GM21723 (cell line): Measurements from ENCODE around the gene HSDL1.
"Not testable (repeated sequence)": the region's sequence is repeated elsewhere in the genome, so short reads cannot be mapped to it uniquely, and the experiment has no call there.

ENCODE experiments used
- ATAC-seq: cut with Tn5 transposase; IDR thresholded peaks from one replicate; pipeline ENCODE4 v1.9.1; 2021; ENCODE audit warnings: mild to moderate bottlenecking, moderate library complexity; ENCODE audit not compliant: unreplicated experiment

The HSDL1 gene

GRCh38 chr16:84139628-84140258 lies 5.2 kb downstream of the HSDL1 start:
- ATAC-seq = no peak

DNA sequence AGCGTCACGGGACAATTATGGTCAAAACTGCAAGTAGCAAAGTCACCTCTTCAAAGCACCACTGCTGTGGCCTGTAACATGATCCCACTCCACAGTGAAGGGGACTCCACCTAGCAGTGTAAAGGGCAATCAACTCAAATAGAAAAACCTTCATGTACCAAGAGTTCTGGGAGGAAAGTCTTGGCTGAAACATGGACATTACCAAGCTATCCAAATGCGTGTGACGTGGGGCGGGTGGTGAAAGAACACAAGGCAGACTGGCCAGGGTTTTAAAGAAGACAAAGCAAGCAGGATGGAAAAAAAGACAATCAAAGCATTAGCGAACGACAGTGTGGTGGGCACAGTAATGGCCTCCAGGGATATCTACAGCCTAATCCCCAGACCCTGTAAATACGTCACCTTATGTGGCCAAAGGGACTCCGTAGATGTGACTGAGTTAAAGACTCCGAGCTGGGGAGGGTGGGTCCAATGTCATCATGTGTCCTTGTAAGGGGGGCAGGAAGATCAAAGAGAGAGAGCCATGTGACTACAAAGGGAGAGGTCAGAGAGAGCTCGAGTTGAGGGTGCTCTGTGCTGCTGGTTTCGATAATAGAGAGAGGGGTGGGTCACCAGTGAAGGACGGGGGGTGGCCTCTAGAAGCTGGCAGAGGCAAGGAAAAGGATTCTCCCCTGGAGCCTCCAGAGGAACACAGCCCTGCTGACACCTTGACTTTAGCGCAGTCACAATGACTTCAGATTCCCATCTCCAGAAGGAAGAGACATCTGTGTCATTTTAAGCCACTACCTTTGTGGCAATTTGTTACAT lies 6.0 kb downstream of the HSDL1 start:
- peak; percentile 75 for ATAC-seq

- no peak for ATAC-seq
Observed at GRCh38 chr16:84138500-84138823, 6.5 kb downstream of the HSDL1 start.

GRCh38 chr16:84137769-84138357 lies 7.1 kb downstream of the HSDL1 start:
- no peak for ATAC-seq

GRCh38 chr16:84137287-84137686 lies 7.7 kb downstream of the HSDL1 start:
- no peak for ATAC-seq

DNA sequence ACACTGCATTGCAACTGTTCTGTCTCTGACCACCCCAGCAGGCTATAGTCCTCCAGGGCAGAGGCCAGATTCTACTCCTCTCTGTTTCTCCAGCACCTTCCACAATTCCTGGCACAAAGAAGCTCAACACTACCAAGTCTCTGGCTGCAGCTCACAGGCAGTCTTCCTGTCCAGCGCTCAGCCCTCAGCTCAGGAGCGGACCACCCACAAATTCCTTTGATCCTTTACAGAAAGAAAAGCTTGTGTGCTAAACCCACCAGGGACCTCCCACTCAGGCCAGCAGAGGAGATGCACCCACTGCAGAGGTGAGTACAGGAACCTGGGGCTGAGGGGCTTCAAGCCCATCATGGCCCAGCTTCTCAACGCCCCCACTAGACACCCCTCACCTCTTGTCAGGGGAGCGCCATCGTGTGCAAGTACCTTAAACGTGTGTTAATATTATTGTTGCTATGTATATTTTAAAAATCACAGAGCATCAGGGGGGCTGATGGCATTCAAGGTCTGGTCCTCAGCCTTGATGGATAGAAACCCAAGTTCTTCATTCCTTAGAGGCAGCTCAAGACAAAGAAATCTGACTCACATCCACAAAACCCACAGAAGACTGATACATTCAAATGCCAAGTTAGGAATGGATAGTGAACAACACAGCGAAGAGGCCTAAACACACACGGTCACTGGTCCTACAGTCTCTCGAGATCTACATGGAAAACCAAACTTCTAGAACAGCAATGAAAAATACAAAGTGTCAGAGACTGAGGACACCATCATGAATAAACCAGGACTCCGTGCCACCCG lies 8.4 kb downstream of the HSDL1 start:
- no peak for ATAC-seq

DNA sequence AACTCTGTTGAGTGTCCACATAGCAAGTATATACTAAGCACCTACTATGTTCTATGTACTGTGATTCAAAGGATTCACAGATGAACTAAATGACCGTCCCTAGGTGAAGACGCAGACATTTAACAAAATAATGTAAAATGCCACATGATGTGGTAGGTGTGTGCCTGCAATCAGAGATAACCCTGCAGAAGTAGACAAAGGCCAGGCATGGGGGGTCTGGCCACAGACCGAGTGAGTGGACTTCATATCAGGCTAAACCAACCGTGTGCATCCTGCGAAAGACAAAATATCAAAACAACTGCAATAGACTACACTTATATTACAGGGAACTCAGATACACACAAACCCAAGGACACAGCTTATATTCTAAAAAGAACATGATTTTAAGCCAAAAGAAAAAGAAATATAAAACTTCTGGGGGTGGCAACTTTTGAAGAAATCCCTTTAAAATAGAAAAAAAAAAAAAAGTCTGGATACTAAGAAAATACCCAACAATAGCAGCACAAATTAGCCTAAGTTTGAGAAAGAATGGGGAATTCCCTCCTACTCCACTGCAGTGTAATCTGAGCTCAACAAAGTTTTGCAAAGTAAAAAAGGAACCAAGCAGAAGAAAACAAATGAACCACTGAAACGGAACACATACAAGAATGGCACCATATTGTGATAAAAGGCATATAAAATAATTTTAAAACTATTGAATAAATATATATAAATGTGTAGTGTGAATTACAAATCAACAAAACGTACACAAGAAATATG lies 12.3 kb downstream of the HSDL1 start:
- ATAC-seq = no peak

DNA sequence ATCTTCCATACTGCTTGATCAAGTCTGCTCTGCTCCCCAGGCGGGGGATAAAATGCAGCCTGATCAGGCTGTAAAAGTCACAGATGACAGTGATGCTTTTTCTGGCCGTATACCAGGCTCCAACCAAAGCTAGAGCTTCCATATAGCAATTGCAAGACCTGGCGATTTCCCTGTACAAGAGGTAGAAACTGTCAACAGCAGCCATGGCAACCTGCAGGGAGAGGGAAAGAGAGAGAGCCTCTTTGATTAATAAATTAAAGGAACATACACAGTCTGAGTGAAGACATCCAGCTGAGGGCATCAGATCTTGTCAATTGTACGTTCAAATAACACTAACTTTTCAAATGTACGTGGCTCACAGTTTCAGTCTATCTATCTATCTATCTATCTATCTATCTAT lies 13.9 kb downstream of the HSDL1 start:
- ATAC-seq = no peak

GRCh38 chr16:84124257-84125073 lies 20.5 kb downstream of the HSDL1 start:
- no peak for ATAC-seq

DNA sequence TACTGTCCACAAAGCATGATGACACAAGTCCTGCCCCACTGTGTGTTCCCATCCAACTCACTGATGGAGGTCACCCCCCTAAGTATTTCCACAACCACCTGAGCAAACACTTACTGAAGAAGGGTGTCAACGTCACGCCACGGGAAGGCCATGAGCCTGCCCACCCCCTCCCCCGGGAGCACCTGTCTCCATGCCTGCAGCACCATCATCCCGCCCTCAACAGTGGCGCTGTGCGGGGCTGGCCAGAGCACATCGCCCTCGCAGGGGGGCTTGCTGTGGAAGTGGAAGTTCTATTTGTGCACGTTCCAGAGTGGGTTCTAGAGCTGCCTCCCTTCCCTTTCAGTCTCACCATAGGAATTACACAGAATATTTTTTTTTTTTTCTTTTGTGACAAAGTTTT lies 24.0 kb downstream of the HSDL1 start:
- ATAC-seq = no peak

GRCh38 chr16:84120023-84120422 lies 25.0 kb downstream of the HSDL1 start:
- ATAC-seq = no peak

DNA sequence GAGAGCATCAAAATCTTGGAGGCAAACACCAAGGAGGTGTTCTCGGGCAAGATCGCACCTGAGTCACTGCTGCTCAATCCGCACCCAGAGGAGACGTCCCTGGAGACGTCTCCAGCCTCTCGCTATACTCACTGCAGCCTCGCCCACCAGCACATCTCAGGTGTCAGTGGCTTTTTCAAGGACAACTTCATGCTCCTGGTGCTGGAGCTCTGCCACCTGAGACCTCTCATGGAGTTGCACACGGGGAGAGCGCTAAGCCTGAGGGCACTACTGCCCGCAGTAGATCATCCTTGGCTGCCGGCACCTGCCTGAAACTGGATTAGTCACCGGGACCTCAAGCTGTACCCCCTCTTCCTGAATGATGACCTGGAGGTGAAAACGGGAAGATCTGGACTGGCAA lies 25.6 kb downstream of the HSDL1 start:
- ATAC-seq = no peak

GRCh38 chr16:84118315-84118714 lies 26.7 kb downstream of the HSDL1 start:
- not testable (repeated sequence) for ATAC-seq

DNA sequence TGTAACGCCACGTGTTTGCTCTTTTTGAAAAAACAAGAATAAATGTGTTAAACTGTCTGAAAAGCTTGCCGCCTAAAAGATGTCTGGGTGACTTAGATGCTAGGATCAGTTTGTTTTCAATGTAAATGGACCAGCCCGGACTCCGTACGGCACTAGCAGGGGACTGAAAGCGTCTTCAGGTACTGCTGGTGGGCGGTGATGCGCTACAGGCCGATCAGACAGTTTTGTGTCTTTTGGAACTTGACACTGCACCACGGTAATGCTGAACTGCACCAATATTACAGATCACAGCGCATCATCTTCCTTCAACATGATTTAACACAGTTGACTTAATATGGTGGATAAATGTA lies 27.5 kb downstream of the HSDL1 start:
- ATAC-seq = peak; percentile 10

DNA sequence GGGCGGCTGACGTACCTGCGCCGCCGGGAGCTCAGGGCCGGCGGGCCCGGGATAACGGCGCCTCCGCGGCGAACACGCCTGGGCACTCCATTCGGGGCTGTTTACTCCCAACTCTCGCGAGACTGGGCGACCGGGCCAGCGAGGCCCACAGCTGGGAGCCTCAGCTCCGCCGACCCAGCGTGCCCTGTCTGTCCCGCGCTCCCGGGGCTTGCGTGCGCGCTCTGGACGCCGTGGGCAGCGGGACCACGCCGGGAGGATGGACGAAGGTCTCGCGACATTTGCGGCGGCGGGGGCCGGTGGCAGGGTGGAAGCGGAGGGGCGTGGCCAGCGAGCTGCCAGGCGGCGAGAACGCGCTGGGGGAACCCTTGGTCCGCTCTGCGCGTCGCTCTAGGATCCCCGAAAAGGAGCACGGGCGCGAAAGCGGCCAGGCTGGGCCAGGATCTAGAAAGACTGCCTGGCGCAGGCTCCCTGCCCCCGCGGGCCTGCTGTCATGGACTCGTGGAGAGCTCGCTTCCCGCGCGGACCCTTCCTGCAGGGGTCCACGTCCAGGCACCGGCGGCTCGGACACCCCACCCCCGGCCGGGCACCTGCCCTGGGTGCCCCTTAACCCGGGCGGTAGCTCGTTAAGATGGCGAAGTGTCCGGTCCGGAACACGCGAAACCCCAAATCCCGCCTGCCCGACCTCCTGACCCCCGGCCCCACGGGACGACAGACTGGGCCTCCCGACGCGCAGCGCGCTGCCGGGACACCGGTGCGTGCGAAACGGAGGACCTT lies 28.1 kb downstream of the HSDL1 start, which contains the start of gene MBTPS1:
Gene MBTPS1, minus strand, starts transcription at position 223 of the 774 bp plus-strand sequence. CDS start 15,159 bp downstream, outside the sequence.
- ATAC-seq = peak; percentile 93

- peak; percentile 44 for ATAC-seq
Observed at GRCh38 chr16:84115919-84116719, 28.9 kb downstream of the HSDL1 start.

GRCh38 chr16:84111949-84112348 lies 33.0 kb downstream of the HSDL1 start:
- not testable (repeated sequence) for ATAC-seq

- ATAC-seq = no peak
Observed at GRCh38 chr16:84111525-84111924, 33.5 kb downstream of the HSDL1 start.
